ENCODE results near the gene CALHM2.

The CALHM2 gene

GRCh38 chr10:103459615-103460014, 7.4 kb upstream of the CALHM2 start:
- H3K27me3 ChIP-seq (ENCODE audit: insufficient read depth, low read length, poor library complexity) = no peaks in the 10 kb centered on the region
- no peak overlapping the region for H2AFZ ChIP-seq (ENCODE audit: low read depth, low read length)
- no peak for DNase-seq
- H3K4me2 ChIP-seq (ENCODE audit: insufficient read depth, low read length) = no peak overlapping the region
- TF ChIP-seq EZH2 (IDR thresholded peaks at IDR 0.05; ENCODE audit: borderline replicate concordance, low read depth, low read length, severe bottlenecking) = no peak
- TF ChIP-seq, protein P1, sequence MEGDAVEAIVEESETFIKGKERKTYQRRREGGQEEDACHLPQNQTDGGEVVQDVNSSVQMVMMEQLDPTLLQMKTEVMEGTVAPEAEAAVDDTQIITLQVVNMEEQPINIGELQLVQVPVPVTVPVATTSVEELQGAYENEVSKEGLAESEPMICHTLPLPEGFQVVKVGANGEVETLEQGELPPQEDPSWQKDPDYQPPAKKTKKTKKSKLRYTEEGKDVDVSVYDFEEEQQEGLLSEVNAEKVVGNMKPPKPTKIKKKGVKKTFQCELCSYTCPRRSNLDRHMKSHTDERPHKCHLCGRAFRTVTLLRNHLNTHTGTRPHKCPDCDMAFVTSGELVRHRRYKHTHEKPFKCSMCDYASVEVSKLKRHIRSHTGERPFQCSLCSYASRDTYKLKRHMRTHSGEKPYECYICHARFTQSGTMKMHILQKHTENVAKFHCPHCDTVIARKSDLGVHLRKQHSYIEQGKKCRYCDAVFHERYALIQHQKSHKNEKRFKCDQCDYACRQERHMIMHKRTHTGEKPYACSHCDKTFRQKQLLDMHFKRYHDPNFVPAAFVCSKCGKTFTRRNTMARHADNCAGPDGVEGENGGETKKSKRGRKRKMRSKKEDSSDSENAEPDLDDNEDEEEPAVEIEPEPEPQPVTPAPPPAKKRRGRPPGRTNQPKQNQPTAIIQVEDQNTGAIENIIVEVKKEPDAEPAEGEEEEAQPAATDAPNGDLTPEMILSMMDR (IDR thresholded peaks at IDR 0.05; ENCODE audit: borderline replicate concordance, extremely low read depth, low read length, poor library complexity, severe bottlenecking) = no peak
- H3K36me3 ChIP-seq (ENCODE audit: insufficient read depth, low read length) = no peaks in the 10 kb centered on the region
- no peak for ATAC-seq (ENCODE audit: insufficient read depth, low read depth)
- H3K79me2 ChIP-seq (ENCODE audit: insufficient read depth, low read length) = no peaks in the 10 kb centered on the region
- H3K4me1 ChIP-seq (ENCODE audit: insufficient read depth, low read length) = no peaks in the 10 kb centered on the region
- no peaks in the 10 kb centered on the region; the same call in 1 of the 2 replicates for H4K20me1 ChIP-seq (ENCODE audit: insufficient read depth, low read length)
- no peaks in the 10 kb centered on the region for H3K9me3 ChIP-seq (ENCODE audit: insufficient read depth, low read length, severe bottlenecking)
- H3K27ac ChIP-seq (ENCODE audit: low read length) = no peak overlapping the region
- no peak overlapping the region for H3K9ac ChIP-seq (ENCODE audit: low read depth, low read length)
- no peak overlapping the region for H3K4me3 ChIP-seq (ENCODE audit: low read depth in 1 of 2, low read length in 2 of 2)

DNA sequence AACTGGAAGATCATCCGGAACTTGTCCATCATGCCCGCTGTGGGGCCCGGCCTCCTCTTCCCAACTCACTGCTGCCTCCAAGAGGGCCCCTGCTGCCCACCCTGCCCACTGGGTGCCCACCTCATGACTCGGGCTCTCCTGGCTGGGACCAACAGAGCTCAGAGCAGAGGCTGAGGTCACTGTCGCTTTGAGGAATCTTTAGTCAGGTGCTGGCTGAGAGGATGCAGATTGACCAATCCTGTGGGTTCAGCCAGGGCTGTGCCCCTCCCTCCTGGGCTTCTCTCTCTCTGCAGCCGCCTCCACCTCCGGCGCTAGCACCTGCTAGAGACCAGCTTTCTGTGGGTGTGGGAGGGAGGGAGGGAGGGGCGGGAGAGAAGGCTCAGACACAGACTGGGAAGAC, 6.5 kb upstream of the CALHM2 start, which contains the start of gene CALHM1:
TSS of gene CALHM1 (minus strand) at position 181 of the 400 bp plus-strand sequence. CDS start at position 32, 149 bp downstream.
- H3K4me1 ChIP-seq (ENCODE audit: insufficient read depth, low read length) = no peaks in the 10 kb centered on the region
- H3K9me3 ChIP-seq (ENCODE audit: insufficient read depth, low read length, severe bottlenecking) = no peaks in the 10 kb centered on the region
- H3K36me3 ChIP-seq (ENCODE audit: insufficient read depth, low read length) = no peaks in the 10 kb centered on the region
- ATAC-seq (ENCODE audit: insufficient read depth, low read depth) = 0 out of 3 replicates have a peak, but pooled peaks have one; percentile 43
- H3K27ac ChIP-seq (ENCODE audit: low read length) = no peak within 1 kb of the TSS
- no peaks in the 10 kb centered on the region for H3K27me3 ChIP-seq (ENCODE audit: insufficient read depth, low read length, poor library complexity)
- no peak within 1 kb of the TSS for H3K4me3 ChIP-seq (ENCODE audit: low read depth in 1 of 2, low read length in 2 of 2)
- no peak within 1 kb of the TSS for H3K4me2 ChIP-seq (ENCODE audit: insufficient read depth, low read length)
- H3K9ac ChIP-seq (ENCODE audit: low read depth, low read length) = no peak within 1 kb of the TSS
- no peak for TF ChIP-seq EZH2 (IDR thresholded peaks at IDR 0.05; ENCODE audit: borderline replicate concordance, low read depth, low read length, severe bottlenecking)
- TF ChIP-seq, protein P1 (IDR thresholded peaks at IDR 0.05; ENCODE audit: borderline replicate concordance, extremely low read depth, low read length, poor library complexity, severe bottlenecking) = no peak
- no peak for DNase-seq
- no peak within 1 kb of the TSS for H2AFZ ChIP-seq (ENCODE audit: low read depth, low read length)
- no peaks in the 10 kb centered on the region for H3K79me2 ChIP-seq (ENCODE audit: insufficient read depth, low read length)
- no peaks in the 10 kb centered on the region; the same call in 1 of the 2 replicates for H4K20me1 ChIP-seq (ENCODE audit: insufficient read depth, low read length)

DNA sequence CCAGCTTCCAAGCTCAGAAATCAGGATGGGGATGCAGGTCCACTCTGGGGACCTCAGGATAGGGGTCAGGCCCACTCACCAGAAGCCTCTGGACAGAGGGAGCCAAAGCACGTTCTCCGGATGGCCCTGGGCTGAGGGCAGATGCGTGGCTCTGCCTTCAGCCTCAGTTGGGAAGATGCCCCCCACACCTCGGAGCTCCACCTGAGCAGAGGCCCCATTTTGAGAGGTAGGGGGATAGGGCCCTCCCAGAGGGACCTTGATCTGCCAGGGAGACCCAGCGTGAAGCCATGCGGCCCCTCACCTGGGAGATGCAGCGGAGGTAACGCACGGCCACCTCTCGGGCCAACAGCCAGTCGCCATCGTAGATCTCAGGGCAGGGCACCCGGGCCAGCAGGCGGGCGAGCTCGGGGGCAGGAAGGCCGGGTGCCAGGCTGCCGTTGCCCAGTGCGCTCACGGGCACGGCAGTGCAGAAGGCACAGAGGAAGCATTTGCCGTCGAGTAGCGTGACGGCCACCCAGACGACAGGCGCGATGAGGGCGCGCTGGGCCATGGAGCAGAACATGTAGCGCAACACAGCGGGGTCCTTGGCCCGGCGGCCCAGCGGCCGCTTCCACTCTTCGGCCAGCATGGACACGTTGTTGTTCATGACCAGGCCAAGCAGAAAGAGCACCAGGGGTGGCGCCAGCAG, 5.9 kb upstream of the CALHM2 start:
- Histone ChIP-seq H3K27me3 (ENCODE audit: insufficient read depth, low read length, poor library complexity) (no peaks in the 10 kb centered on the region), H4K20me1 (ENCODE audit: insufficient read depth, low read length) (no peaks in the 10 kb centered on the region; the same call in 1 of the 2 replicates), H3K27ac (ENCODE audit: low read length) (no peak overlapping the region), H3K36me3 (ENCODE audit: insufficient read depth, low read length) (no peaks in the 10 kb centered on the region), H3K4me1 (ENCODE audit: insufficient read depth, low read length) (peaks cover under 1% of the 10 kb centered on the region; the same call in 1 of the 2 replicates), H3K9ac (ENCODE audit: low read depth, low read length) (no peak overlapping the region), H3K79me2 (ENCODE audit: insufficient read depth, low read length) (no peaks in the 10 kb centered on the region), H3K4me3 (ENCODE audit: low read depth in 1 of 2, low read length in 2 of 2) (no peak overlapping the region), H3K4me2 (ENCODE audit: insufficient read depth, low read length) (no peak overlapping the region), H3K9me3 (ENCODE audit: insufficient read depth, low read length, severe bottlenecking) (no peaks in the 10 kb centered on the region), H2AFZ (ENCODE audit: low read depth, low read length) (no peak overlapping the region)
- TF ChIP-seq EZH2 (IDR thresholded peaks at IDR 0.05; ENCODE audit: borderline replicate concordance, low read depth, low read length, severe bottlenecking) = no peak
- TF ChIP-seq, protein P1 (IDR thresholded peaks at IDR 0.05; ENCODE audit: borderline replicate concordance, extremely low read depth, low read length, poor library complexity, severe bottlenecking) = no peak
- DNase-seq (no peak), ATAC-seq (ENCODE audit: insufficient read depth, low read depth) (no peak)
